Measurements from ENCODE around the gene SAMD3.
"Not testable (repeated sequence)": the region's sequence is repeated elsewhere in the genome, so short reads cannot be mapped to it uniquely, and the experiment has no call there.

Gene SAMD3

GRCh38 chr6:130158548-130158947, 64.2 kb downstream of the SAMD3 start:
- H3K4me3 ChIP-seq (ENCODE audit: low read depth, low read length): no peak overlapping the region
- no peak for DNase-seq (ENCODE audit: low read depth)
- TF ChIP-seq MAX (IDR thresholded peaks at IDR 0.05; ENCODE audit: low read depth, low read length): no peak
- TF ChIP-seq MYC (IDR thresholded peaks at IDR 0.05; ENCODE audit: low read depth, low read length): no peak
- no peak for TF ChIP-seq CTCF (IDR thresholded peaks at IDR 0.05; ENCODE audit: low read depth, low read length)
- no peak for TF ChIP-seq POLR2A (IDR thresholded peaks at IDR 0.05; ENCODE audit: extremely low read depth, insufficient read length)

DNA sequence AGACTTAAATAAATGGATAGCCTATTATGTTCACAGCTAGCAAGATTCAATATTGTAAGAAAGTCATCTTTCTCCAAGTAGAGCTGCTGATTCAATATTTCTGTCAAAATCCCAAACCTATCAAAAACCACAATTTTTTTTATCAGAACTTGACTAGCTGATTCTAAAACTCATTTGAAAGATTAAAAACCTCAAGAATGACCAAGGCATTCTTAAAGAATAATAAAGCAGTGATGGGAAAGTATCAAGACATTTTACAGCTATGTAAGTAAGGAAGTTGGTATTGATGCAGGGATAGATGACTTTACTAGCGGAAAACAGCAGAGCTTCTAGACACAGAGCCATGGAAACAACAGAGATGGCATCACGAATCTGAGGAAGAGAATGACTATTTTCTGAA, 64.7 kb downstream of the SAMD3 start:
- no peak overlapping the region for H3K4me3 ChIP-seq (ENCODE audit: low read depth, low read length)
- no peak for DNase-seq (ENCODE audit: low read depth)
- no peak for TF ChIP-seq MAX (IDR thresholded peaks at IDR 0.05; ENCODE audit: low read depth, low read length)
- no peak for TF ChIP-seq MYC (IDR thresholded peaks at IDR 0.05; ENCODE audit: low read depth, low read length)
- no peak for TF ChIP-seq CTCF (IDR thresholded peaks at IDR 0.05; ENCODE audit: low read depth, low read length)
- TF ChIP-seq POLR2A (IDR thresholded peaks at IDR 0.05; ENCODE audit: extremely low read depth, insufficient read length): no peak

- TF ChIP-seq MAX (IDR thresholded peaks at IDR 0.05; ENCODE audit: low read depth, low read length) (no peak), MYC (IDR thresholded peaks at IDR 0.05; ENCODE audit: low read depth, low read length) (no peak), CTCF (IDR thresholded peaks at IDR 0.05; ENCODE audit: low read depth, low read length) (no peak), POLR2A (IDR thresholded peaks at IDR 0.05; ENCODE audit: extremely low read depth, insufficient read length) (no peak)
- DNase-seq (ENCODE audit: low read depth): no peak
- H3K4me3 ChIP-seq (ENCODE audit: low read depth, low read length): no peak overlapping the region
Observed at GRCh38 chr6:130156908-130157307, 65.8 kb downstream of the SAMD3 start.

- H3K4me3 ChIP-seq (ENCODE audit: low read depth, low read length): no peak overlapping the region
- no peak for DNase-seq (ENCODE audit: low read depth)
- no peak for TF ChIP-seq CTCF (IDR thresholded peaks at IDR 0.05; ENCODE audit: low read depth, low read length)
- no peak for TF ChIP-seq MYC (IDR thresholded peaks at IDR 0.05; ENCODE audit: low read depth, low read length)
- no peak for TF ChIP-seq MAX (IDR thresholded peaks at IDR 0.05; ENCODE audit: low read depth, low read length)
- TF ChIP-seq POLR2A (IDR thresholded peaks at IDR 0.05; ENCODE audit: extremely low read depth, insufficient read length): no peak
Observed at GRCh38 chr6:130152908-130153510, 69.7 kb downstream of the SAMD3 start.

- DNase-seq (ENCODE audit: low read depth): no peak
- H3K4me3 ChIP-seq (ENCODE audit: low read depth, low read length): no peak overlapping the region
- no peak for TF ChIP-seq MAX (IDR thresholded peaks at IDR 0.05; ENCODE audit: low read depth, low read length)
- TF ChIP-seq POLR2A (IDR thresholded peaks at IDR 0.05; ENCODE audit: extremely low read depth, insufficient read length): no peak
- TF ChIP-seq CTCF (IDR thresholded peaks at IDR 0.05; ENCODE audit: low read depth, low read length): no peak
- TF ChIP-seq MYC (IDR thresholded peaks at IDR 0.05; ENCODE audit: low read depth, low read length): no peak
Observed at GRCh38 chr6:130150906-130151305, 71.8 kb downstream of the SAMD3 start.

DNA sequence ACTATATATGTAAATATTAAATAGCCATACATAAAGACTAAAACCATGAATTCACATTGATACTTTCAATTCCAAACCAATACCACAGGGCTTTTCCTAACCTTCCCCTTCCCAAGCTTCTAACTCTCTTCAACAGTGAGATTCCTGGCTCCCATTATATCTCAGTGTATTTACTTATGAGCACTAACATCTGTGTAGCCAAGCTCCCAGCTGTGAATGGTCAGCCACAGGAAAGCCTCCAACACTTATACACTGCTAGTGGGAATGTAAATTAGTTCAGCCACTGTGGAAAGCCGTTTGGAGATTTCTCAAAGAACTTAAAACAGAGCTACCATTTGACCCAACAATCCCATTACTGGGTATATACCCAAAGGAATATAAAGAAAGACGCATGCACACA, 73.7 kb downstream of the SAMD3 start:
- DNase-seq (ENCODE audit: low read depth); H3K4me3 ChIP-seq (ENCODE audit: low read depth, low read length): not testable (repeated sequence)

All from NB4 (cell line).